RKO (cell line): ENCODE results near the gene KRT3.

ENCODE experiments used
- DNase-seq: peaks from one replicate; pipeline ENCODE4 v3.0.0-alpha.2; 2016; ENCODE audit warnings: low spot score

KRT3 gene

GRCh38 chr12:52795694-52796428 lies at the start of gene KRT3:
Gene KRT3, minus strand, starts transcription at chr12:52796117. Its CDS starts 75 bp downstream, at chr12:52796042.
- DNase-seq: no peak

DNA sequence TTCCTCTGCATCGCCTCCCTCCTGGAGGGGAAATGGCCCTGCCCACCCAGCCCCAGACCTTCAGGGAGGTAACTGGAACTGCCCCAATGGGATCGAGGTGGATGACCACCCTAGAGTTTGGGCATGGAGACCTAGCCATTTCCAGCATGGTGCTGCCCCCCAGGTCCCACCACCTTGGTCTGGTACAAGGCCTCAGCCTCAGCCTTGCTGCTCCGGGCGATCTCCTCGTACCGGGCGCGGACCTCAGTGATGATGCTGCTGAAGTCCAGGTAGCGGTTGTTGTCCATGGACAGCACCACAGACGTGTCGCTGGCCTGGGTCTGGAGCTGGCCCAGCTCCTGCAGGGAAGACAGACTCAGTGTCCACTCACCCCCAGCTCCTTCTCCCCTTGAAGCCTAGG lies 48.5 kb upstream of the KRT3 start:
- no peak for DNase-seq

GRCh38 chr12:52839436-52840105 lies 43.7 kb upstream of the KRT3 start:
- DNase-seq: no peak

GRCh38 chr12:52838609-52839435 lies 42.9 kb upstream of the KRT3 start:
- DNase-seq: no peak

GRCh38 chr12:52837781-52838608 lies 42.1 kb upstream of the KRT3 start:
- no peak for DNase-seq

DNA sequence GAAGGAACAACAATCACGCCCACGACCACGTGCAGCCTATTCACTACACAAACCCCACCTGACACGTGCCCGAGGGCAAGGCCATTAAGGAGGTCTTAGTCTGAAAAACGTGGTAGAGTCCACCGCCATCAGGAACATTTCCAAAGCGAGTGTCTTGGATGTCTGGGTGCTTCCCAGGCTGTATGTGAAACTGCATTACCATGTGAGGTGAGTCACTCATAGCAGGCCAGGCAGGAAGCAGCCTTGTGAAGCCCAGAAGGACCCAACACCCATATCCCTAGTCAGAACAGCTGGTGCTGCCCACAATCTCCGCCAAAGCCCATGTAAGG lies 41.5 kb upstream of the KRT3 start:
- DNase-seq: peak; percentile 51

- DNase-seq: no peak
Observed at GRCh38 chr12:52836491-52837412, 40.8 kb upstream of the KRT3 start.

DNA sequence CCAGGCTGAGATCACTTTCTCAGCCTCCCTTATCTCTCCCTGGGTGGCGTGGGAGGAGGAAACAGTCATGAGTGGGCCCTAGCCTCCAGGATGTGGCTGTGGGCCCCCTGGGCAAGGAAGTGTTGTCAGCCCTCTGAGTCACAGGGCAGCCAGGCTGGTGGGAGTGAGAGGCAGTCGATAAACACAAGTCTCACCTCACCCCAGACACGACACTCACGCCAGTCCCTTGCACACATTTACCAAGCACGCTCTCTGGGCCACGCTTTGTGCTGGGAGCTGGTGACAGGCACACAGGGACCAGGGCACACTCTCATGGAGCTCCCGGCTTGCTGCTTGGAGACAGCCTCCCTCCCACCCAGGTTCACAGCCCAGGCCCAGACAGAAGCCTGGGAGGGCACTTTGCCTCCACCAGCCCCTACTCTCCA lies 40.1 kb upstream of the KRT3 start:
- DNase-seq: peak; percentile 39

DNA sequence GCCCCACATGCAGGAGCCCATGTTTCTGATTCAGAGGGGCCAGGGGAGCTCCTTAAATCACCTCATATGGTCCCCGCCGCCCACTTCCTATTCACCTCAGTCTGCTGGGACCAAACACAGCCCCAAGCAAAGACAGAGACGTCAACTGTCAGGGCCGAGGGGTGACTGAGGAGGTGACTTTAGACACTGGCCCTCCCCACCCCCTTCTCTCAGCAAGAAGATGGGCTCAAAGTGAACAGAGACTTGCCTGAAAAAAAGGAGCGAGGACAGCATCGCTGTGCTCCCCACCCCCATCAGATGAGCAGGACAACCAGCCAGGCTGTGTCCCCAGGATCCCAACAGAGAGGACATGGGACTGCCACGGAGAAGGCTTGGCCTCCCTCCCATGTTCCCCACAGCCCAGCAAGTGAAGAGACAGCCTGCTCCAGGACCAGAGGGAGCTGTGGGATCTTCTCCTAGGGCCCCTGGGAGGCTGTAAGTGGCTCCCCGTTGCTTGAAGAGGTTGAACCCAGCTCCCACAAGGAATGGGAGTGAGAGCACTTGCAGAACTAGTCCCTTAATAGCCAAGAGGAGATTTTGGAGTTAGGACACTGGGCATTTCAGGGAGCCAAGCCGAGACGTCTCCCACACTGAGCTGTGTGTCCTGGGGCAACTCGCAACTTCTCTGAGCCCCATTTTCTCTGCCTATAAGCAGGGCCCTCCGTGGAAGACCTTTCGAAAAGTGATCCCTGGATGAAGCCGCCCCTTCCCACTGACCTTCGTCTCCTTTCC lies 39.5 kb upstream of the KRT3 start:
- DNase-seq: no peak

DNA sequence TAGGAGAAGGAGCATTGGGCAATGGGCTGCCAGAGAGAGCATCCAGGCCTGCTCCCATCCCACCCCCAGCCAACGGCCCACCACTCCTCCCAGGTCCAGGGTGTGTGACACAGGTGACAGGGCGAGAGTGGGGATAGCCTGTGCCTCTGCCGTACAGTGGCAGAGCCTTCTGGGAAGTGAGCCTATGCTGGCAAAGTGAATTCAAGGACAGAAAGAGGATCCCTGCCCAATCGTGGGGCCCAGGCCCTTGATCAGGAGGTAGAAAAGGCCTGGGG lies 38.7 kb upstream of the KRT3 start:
- no peak for DNase-seq

DNA sequence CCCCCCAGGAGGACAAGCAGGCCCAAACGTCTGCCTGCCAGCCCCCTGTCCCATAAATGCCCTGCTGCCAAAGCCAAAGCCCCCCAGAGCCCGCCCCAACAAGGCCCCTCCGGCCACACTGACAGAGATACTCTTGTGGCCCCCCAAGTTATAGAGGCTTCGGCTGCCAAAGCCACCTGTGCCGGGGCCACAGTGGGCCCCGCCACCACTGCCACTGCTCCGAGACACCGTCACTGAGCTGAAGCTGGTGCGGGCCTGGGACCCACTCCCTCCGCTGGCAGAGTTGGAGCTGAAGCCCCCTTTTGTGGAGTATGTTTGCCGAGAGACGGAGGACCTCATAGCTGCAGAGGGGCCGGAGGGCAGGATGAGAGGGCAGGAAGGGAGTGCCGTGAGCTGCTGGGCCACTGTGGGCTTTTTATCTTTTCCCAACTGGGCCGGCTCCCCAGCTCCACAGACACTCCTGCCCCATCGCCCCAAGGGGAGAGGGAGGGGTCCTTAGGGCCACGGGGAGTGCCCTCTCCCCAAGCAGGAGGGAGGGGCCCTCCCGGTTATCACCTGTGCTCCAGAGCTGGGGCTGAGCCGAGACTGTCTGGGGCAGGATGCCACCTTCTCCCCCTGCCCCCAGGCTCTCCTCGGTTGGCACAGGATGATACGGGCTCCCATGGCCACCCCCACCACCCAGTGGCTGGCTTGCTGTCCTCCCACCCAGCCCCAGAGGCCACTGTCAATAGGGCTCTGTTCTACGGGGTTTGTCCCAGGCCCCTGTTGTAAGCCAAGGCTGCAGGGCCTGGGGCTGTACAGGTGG lies 38.2 kb upstream of the KRT3 start, which contains the start of gene KRT79:
Gene KRT79, minus strand, starts transcription at position 390 of the 805 bp plus-strand sequence. Its CDS starts 51 bp downstream, at position 339.
- no peak for DNase-seq

DNA sequence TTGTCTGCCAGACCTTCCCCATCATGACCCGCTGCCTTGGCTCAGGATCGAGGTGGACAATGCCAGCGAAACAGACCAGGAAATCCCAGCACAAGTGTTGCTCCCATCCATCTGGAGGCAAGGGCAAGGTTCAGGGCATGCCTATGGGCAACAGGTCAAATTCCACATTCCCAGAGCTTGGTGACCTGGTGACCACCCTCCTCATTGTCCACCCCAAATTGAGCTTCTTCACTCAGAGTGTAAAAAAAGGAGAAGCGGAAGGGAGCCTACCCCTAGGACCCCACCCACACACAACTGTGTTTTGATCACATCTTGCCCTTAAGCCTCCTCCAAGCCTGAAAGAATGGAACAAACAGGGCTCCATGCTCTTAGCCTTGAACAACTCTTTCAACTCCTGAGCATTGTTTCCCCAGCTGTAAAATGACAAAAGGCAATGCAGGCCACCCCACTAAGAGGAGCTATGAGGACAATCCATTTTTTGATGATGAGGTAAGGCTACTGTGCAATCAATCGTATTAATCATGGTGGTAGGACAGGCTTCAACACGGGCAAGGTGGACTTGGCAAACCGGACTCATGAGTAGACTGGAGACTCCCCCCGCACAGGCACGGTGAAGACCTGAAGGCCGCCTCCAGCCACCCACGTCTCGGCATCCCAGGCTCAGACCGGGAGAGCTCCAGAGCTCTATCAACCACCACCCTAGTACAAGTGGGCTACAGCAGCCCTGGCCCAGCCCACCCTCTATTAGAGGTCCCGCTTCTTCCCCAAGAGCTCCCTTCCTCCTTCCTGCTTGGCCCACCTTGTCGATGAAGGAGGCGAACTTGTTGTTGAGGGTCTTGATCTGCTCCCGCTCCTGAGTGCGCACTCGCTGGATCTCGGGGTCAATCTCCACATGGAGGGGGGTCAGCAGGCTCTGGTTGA lies 37.3 kb upstream of the KRT3 start:
- no peak for DNase-seq

DNA sequence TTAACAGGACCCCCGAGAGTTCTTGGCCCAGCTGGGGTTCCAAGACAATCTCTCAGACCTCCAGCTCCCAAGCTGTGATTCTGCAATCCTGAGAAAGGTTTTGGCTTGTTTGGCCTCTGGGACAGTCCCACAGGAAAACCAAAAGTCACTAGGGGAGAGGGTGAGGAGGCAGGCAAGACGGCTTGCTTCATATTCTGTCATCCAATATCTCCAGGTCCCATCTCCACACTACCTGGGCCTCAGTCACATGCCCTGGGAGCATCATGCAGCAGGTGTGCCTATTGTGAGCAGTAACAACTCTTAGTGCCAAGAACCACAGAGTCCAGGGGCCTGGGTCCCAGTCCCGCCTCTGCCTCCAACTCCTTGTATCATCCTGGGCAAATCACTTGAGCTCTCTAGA lies 36.5 kb upstream of the KRT3 start:
- no peak for DNase-seq

DNA sequence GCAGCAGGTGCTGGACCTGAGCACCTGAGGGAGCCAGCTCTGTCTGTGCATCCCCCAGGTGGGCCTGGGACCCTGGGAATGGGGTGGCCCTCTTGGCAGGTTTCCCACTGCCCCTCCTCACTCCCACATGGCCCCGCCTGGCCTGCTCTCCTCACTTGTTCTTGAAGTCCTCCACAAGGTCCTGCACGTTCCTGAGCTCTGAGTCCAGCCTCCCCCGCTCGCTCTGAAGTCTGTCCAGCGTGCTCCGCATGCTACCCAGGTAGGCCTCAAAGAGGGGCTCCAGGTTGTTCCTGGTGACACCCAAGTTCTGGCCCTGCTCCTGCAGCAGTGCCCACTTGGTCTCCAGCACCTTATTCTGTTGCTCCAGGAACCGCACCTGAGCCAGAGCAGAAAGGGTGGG lies 35.3 kb upstream of the KRT3 start:
- DNase-seq: no peak

- no peak for DNase-seq
Observed at GRCh38 chr12:52829986-52830770, 34.3 kb upstream of the KRT3 start.

- no peak for DNase-seq
Observed at GRCh38 chr12:52828591-52829021, 32.7 kb upstream of the KRT3 start.

GRCh38 chr12:52828156-52828555 lies 32.2 kb upstream of the KRT3 start:
- no peak for DNase-seq
